ENCODE results near the gene CTU2. TPM values are rescaled to one million over a fixed set of nuclear protein-coding genes. Genes with fewer than 3 reads are reported as not detected.

The CTU2 gene
- total RNA-seq, 1 donor from 2014 or later, result 18.3 TPM

GRCh38 chr16:88700322-88700635, 6.0 kb upstream of the CTU2 start:
- H3K4me3 Mint-ChIP-seq (ENCODE audit: unreplicated experiment), result no peak overlapping the region

GRCh38 chr16:88700636-88701482, 5.4 kb upstream of the CTU2 start:
- Histone ChIP-seq H3K79me2 (ENCODE audit: insufficient read depth, low read length) (peaks cover 53% of the 10 kb centered on the region), H3K36me3 (ENCODE audit: insufficient read depth, low read length) (no peaks in the 10 kb centered on the region), H3K4me1 (ENCODE audit: insufficient read depth, low read length) (peaks cover 32% of the 10 kb centered on the region), H3K27ac (ENCODE audit: low read depth, low read length) (peak overlapping the region; percentile 60), H2AFZ (ENCODE audit: low read depth, low read length) (peak overlapping the region; percentile 62), H3K9ac (ENCODE audit: low read length) (peak overlapping the region; percentile 34), H4K20me1 (ENCODE audit: insufficient read depth, low read length) (peaks cover 19% of the 10 kb centered on the region), H3K4me2 (ENCODE audit: low read length) (peak overlapping the region; percentile 73), H3K9me3 (ENCODE audit: insufficient read depth, low read depth, low read length) (no peaks in the 10 kb centered on the region), H3K4me3 (ENCODE audit: insufficient read depth, low read depth, low read length) (no peak overlapping the region), H3K27me3 (ENCODE audit: insufficient read depth, low read length) (no peaks in the 10 kb centered on the region)
- Mint-ChIP-seq H3K27me3 (ENCODE audit: low read depth, unreplicated experiment) (no peaks in the 10 kb centered on the region), H3K9me3 (ENCODE audit: unreplicated experiment) (no peaks in the 10 kb centered on the region), H3K27ac (ENCODE audit: unreplicated experiment) (no peak overlapping the region), H3K36me3 (ENCODE audit: low read depth, unreplicated experiment) (peaks cover 8% of the 10 kb centered on the region), H3K4me3 (ENCODE audit: unreplicated experiment) (no peak overlapping the region), H3K4me1 (ENCODE audit: low read depth, unreplicated experiment) (peaks cover 8% of the 10 kb centered on the region)
- DNase-seq (ENCODE audit: low read depth), result peak; percentile 84
- TF ChIP-seq CTCF (IDR thresholded peaks at IDR 0.05; ENCODE audit: insufficient read depth, low read depth, low read length), result no peak
- no peak for TF ChIP-seq EZH2 (IDR thresholded peaks at IDR 0.05; ENCODE audit: insufficient read depth, low read length)
- FAIRE-seq, result no peak

More at GRCh38 chr16:88700322-88700635, 6.0 kb upstream of the CTU2 start:
- no peak overlapping the region for H3K4me3 ChIP-seq (ENCODE audit: insufficient read depth, low read depth, low read length)
- peak overlapping the region; percentile 34 for H3K9ac ChIP-seq (ENCODE audit: low read length)
- peaks cover 16% of the 10 kb centered on the region for H4K20me1 ChIP-seq (ENCODE audit: insufficient read depth, low read length)
- peak overlapping the region; percentile 73 for H3K4me2 ChIP-seq (ENCODE audit: low read length)
- no peaks in the 10 kb centered on the region for H3K9me3 Mint-ChIP-seq (ENCODE audit: unreplicated experiment)
- no peaks in the 10 kb centered on the region for H3K27me3 Mint-ChIP-seq (ENCODE audit: low read depth, unreplicated experiment)
- TF ChIP-seq CTCF (IDR thresholded peaks at IDR 0.05; ENCODE audit: insufficient read depth, low read depth, low read length), result no peak
- no peak for TF ChIP-seq EZH2 (IDR thresholded peaks at IDR 0.05; ENCODE audit: insufficient read depth, low read length)
- H3K4me1 ChIP-seq (ENCODE audit: insufficient read depth, low read length), result peaks cover 28% of the 10 kb centered on the region
- no peaks in the 10 kb centered on the region for H3K27me3 ChIP-seq (ENCODE audit: insufficient read depth, low read length)
- peaks cover 8% of the 10 kb centered on the region for H3K4me1 Mint-ChIP-seq (ENCODE audit: low read depth, unreplicated experiment)
- FAIRE-seq (no peak), DNase-seq (ENCODE audit: low read depth) (no peak)
- H3K27ac ChIP-seq (ENCODE audit: low read depth, low read length), result peak overlapping the region; percentile 60
- no peak overlapping the region for H2AFZ ChIP-seq (ENCODE audit: low read depth, low read length)
- H3K36me3 Mint-ChIP-seq (ENCODE audit: low read depth, unreplicated experiment), result peaks cover 8% of the 10 kb centered on the region
- no peaks in the 10 kb centered on the region for H3K9me3 ChIP-seq (ENCODE audit: insufficient read depth, low read depth, low read length)
- H3K36me3 ChIP-seq (ENCODE audit: insufficient read depth, low read length), result no peaks in the 10 kb centered on the region
- peaks cover 47% of the 10 kb centered on the region for H3K79me2 ChIP-seq (ENCODE audit: insufficient read depth, low read length)
- no peak overlapping the region for H3K27ac Mint-ChIP-seq (ENCODE audit: unreplicated experiment)

Measured in astrocyte (in vitro differentiated cells and primary cell).